GM19468 (cell line): ENCODE data around the gene HLA-DOA.

Experiments used
- ATAC-seq: cut with Tn5 transposase; IDR thresholded peaks from one replicate; pipeline ENCODE4 v1.9.1; 2021; ENCODE audit warnings: mild to moderate bottlenecking, moderate library complexity, moderate number of reproducible peaks; ENCODE audit not compliant: unreplicated experiment; ENCODE audit errors: extremely low read depth

Gene HLA-DOA

DNA sequence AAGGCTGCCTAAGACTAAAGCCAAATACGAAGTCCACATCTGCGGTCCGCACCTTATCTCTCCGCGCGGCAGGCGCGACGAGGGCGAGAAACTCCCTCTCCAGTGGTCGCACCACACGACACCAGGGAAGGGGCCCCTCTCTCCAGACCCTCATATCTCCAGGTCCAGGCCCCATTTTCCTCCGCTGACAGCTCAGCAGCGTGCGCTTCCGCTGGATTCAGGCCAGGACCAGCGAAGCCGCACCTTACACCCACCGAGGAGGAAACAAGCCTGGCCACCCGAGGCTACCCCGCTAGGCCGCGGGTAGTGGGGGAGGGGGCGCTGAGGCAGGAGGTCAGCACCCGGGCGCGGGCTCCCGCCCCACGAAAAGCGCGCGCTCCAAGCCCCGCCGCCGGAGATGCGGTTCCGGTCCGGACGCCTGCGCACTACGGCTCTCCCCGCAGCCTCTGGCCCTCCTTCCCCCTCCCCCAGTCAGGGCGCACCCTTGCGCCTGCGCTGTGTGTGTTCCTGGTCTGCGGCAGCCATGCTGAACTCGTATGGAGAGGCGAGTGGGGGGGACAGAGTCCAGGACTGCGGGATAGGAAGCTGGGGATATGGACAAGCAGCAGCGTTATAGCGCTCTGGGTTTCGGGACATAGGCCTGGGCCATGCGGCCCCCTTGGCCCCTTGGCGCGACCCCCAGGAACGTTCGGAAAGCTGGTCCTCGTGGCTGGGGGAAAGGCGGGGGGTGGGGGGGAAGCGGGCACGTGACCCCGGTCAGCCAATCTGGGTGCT lies 41.1 kb downstream of the HLA-DOA start, which contains the start of gene BRD2:
BRD2 (plus strand) TSS at position 502 of the 774 bp plus-strand sequence. CDS start 4,305 bp downstream, outside the sequence.
- ATAC-seq = no peak

DNA sequence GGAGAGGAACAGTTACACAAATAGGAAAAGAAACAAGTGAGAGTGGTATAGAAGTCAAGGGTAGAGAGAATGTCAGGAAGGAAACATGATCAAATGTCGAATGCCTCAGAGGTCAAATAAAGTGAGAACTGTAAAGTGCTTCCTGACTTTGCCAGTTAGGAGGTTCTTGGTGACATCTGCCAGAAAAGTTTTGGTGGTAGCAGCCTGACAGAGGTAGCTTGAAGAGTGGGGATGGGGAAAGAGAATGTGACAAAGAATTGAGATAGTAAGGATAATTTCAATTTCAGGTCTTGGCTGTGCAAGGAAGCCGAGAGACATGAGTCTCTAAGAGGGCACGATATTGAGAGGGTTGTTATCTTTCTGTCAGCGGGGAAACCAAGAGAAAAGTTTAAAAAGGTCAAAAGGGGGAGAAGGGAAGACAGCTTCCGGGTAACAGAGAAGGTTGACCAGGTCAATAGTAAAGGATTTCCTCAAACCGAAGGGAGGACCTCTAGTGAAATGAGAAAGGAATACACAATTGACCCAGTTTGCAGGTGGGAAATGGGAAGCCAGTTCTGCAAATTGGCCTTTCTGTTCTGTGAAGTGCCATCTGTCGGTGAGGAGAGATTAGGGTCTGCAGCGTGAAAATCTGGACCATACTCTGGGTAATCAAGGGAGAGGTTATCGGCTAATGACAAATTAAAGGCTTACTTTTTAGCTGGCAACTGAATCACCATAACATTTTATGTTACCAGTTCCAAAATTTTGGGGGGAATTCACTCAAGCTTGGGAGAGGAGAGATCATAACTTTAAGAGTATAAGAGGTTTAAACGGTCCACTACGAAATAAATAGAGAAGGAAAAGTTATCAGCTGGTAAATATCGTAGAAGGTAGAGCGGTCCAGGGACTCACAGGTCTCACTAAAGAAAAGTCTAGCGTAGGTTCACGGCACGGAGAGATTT lies 42.0 kb downstream of the HLA-DOA start:
- ATAC-seq = no peak

DNA sequence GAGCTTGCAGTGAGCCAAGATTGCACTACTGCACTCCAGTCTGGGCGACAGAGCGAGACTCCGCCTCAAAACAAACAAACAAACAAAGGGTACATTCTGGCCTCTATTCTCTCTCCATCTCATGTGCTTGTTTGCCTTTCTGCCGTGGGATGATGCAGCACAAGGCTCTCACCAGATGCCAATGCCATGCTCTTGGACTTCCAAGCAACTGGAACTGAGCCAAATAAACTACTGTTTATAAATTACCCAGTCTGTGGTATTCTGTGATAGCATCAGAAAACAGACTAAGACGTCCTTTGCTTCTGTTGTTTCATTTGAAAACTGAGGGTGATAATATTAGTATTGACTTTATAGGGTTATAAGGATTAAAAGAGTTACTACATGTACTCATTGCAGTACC lies 44.6 kb downstream of the HLA-DOA start:
- no peak for ATAC-seq

DNA sequence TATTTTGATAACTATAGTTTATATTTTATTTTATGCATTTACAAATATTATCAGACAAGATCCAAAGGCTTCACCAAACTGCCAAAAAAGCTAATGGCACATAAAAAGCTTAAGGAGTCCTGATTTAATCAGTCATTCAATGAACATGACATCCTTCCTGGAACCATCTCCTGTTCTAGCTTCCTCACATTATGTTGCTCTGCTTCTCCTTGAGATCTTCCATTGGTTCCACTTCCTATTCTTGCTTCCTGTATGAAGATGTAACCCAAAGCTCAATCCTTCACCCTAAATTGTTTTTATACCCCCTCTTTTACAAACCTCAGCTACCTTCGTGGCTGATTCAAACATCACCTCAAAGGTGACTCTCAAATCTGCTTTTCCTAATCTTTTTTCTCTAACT lies 45.5 kb downstream of the HLA-DOA start:
- no peak for ATAC-seq

DNA sequence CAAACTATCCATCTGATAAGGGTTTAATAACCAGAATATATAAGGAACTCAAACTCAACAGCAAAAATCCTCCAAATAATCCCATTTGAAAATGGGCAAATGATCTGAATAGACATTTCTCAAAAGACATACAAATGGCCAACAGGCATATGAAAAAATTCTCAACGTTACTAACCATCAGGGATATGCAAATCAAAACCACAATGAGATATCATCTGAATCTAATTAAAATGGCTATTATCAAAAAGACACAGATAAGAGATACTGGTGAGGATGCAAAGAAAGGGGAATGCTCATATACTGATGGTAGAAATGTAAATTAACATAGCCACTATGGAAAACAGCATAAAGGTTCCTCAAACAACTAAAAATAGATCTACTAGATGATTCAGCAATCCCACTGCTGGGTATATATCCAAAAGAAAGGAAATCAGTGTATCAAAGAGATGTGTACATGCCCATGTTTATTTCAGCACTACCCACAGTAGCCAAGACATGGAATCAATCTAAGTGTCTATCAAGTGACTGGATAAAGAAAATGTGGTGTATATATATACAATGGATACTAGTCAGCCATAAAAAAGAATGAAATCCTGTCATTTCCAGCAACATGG lies 47.1 kb downstream of the HLA-DOA start:
- ATAC-seq = no peak

DNA sequence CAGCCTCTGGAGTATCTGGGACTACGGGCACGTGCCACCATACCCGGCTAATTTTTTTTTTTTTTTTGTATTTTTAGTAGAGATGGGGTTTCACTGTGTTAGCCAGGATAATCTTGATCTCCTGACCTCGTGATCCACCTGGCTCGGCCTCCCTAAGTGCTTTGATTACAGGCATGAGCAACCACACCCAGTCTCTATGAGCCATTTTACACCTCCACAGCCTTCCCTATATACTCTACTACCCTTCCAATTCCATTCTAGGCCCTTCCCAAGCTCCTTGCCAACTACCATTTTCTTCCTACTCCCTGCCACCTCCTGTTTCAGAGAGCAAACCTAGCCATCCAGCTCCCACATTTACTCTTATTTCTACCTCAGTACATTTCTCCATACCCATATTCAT lies 48.8 kb downstream of the HLA-DOA start:
- no peak for ATAC-seq

DNA sequence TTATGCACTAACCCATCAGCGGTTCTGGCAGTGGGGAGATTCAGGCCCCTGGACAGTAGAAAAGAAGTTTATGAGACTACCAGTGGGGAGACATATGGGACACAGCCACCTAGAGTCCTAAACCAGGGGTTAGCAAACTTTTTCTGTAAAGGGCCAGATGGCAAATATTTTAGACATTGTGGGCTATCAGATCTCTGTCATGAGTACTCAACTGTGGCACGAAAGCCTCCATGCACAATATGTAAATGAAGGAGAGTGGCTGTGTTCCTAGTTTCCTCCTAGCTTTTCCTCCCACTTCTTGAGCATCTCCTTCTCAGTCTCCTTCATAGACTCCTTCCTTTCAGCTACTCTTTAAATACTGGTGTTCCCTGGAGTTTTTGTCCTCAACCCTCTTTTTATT lies 53.2 kb downstream of the HLA-DOA start:
- no peak for ATAC-seq

DNA sequence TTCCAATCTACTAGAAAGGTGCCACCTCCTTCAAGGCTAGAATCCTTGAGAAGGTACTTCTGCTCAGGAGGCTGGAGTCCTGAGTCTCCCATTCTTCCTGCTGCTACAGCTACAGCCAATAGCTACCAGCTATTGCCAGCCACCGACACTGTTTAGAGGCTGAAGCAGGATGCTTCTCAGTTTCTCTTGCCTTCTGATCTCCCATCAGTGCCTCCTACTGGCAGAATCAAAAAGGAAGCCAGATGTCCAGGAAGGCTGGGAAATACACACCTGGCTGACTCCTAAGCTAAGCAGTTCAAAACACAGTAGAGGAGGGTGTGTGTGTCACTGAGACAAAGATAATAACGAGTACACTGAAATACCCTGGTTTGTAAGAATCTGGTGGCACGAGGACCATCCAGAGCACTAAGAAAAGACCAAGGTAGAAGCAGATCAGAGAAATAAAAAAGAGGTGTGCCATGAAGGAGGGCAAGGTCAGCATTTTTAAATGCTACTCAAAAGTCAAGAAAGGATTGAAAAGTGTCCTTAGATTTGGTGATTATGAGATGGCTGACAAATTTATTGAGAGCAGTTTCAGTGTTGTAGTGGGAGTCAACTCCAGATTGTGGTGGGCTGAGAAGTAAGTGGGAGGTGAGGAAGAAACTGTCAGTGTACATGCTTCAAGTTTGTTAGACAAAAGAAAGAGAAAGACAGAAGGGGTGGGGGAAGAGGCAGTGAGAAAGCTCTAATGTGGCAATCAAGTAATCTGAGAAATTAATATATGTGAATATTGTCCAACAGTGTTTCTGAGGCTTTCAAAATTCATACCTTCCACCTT lies 54.2 kb downstream of the HLA-DOA start:
- no peak for ATAC-seq

DNA sequence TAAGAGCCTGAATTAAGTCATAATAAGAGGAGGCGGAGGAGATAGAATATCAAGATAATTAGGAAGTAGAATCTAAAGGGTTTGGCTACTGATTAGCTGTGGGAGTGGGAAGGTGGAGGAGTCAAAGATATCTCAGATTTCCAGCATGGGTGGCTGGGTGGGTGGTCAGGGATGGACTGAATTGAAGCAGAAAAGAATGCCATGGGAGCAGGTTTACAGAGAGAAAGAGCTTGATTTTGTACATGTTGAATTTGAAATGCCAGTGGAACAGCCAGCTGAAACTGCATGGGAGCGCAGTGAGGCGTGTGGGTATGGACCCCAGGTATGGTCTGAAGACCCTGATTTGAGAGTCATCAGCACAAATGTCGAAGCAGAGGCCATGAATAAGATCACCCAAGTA lies 55.1 kb downstream of the HLA-DOA start:
- no peak for ATAC-seq
